ENCODE data around the gene LCP1. TPM values are rescaled to one million over a fixed set of nuclear protein-coding genes. Genes with fewer than 3 reads are reported as not detected.

LCP1 gene
- total RNA-seq, 1 experiment from 2014 or later: 1.5 TPM

- POLR2A ChIA-PET: no interaction called here
- no peaks in the 10 kb centered on the region for H3K9me3 ChIP-seq (ENCODE audit: control insufficient read depth, insufficient read depth, low read depth, low read length)
- in situ Hi-C loops (cut with HindIII; ENCODE audit: low pct_unique_long_range_greater_than_20kb, low sequenced_read_pairs): no loop called here
- TF ChIP-seq, protein P1, sequence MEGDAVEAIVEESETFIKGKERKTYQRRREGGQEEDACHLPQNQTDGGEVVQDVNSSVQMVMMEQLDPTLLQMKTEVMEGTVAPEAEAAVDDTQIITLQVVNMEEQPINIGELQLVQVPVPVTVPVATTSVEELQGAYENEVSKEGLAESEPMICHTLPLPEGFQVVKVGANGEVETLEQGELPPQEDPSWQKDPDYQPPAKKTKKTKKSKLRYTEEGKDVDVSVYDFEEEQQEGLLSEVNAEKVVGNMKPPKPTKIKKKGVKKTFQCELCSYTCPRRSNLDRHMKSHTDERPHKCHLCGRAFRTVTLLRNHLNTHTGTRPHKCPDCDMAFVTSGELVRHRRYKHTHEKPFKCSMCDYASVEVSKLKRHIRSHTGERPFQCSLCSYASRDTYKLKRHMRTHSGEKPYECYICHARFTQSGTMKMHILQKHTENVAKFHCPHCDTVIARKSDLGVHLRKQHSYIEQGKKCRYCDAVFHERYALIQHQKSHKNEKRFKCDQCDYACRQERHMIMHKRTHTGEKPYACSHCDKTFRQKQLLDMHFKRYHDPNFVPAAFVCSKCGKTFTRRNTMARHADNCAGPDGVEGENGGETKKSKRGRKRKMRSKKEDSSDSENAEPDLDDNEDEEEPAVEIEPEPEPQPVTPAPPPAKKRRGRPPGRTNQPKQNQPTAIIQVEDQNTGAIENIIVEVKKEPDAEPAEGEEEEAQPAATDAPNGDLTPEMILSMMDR (IDR thresholded peaks at IDR 0.05): no peak
- TF ChIP-seq TCF7L2 (IDR thresholded peaks at IDR 0.05; ENCODE audit: low read depth, low read length) (no peak), REST (IDR thresholded peaks at IDR 0.05; ENCODE audit: insufficient read depth in 1 of 2, low read depth in 2 of 2, low read length in 1 of 2) (no peak)
- CTCF ChIA-PET: no interaction called here
- no TSS peak for BruUV-seq (replicated peaks)
- intact Hi-C loops (cut with micrococcal nuclease; ENCODE audit: unreplicated experiment): no loop called here
- ATAC-seq (no peak), DNase-seq (ENCODE audit: low read depth, low spot score) (no peak)
- H3K4me3 ChIP-seq (ENCODE audit: low read depth in 2 of 2, low read length in 2 of 2): no peak overlapping the region
- H3K27ac ChIP-seq (ENCODE audit: low read length): no peak overlapping the region
- no peaks in the 10 kb centered on the region for H3K36me3 ChIP-seq (ENCODE audit: control insufficient read depth, insufficient read depth, low read length)
- no peaks in the 10 kb centered on the region for H3K4me1 ChIP-seq (ENCODE audit: control insufficient read depth, insufficient read depth, low read length)
- no peaks in the 10 kb centered on the region for H3K27me3 ChIP-seq (ENCODE audit: control insufficient read depth, insufficient read depth, low read length)
These were observed 12.2 kb downstream of the LCP1 start for GRCh38 chr13:46169758-46170157.

GRCh38 chr13:46168783-46169182 is 13.2 kb downstream of the LCP1 start:
- ChIA-PET POLR2A (no interaction called here), CTCF (no interaction called here)
- intact Hi-C loops (cut with micrococcal nuclease; ENCODE audit: unreplicated experiment) (no loop called here), in situ Hi-C loops (cut with HindIII; ENCODE audit: low pct_unique_long_range_greater_than_20kb, low sequenced_read_pairs) (no loop called here)
- Histone ChIP-seq H3K27me3 (ENCODE audit: control insufficient read depth, insufficient read depth, low read length) (no peaks in the 10 kb centered on the region; the same call in 1 of the 2 replicates), H3K9me3 (ENCODE audit: control insufficient read depth, insufficient read depth, low read depth, low read length) (no peaks in the 10 kb centered on the region), H3K4me1 (ENCODE audit: control insufficient read depth, insufficient read depth, low read length) (no peaks in the 10 kb centered on the region), H3K36me3 (ENCODE audit: control insufficient read depth, insufficient read depth, low read length) (no peaks in the 10 kb centered on the region), H3K4me3 (ENCODE audit: low read depth in 2 of 2, low read length in 2 of 2) (no peak overlapping the region), H3K27ac (ENCODE audit: low read length) (no peak overlapping the region)
- BruUV-seq (replicated peaks): no TSS peak
- ATAC-seq: no peak
- no peak for TF ChIP-seq POLR2AphosphoS5 (IDR thresholded peaks at IDR 0.05; ENCODE audit: low read depth, low read length)
- no peak for TF ChIP-seq SIN3A (IDR thresholded peaks at IDR 0.05; ENCODE audit: borderline replicate concordance, insufficient read depth, low read depth, low read length)
- TF ChIP-seq, protein P1 (IDR thresholded peaks at IDR 0.05): no peak
- TF ChIP-seq TCF7L2 (IDR thresholded peaks at IDR 0.05; ENCODE audit: low read depth, low read length): no peak
- no peak for TF ChIP-seq REST (IDR thresholded peaks at IDR 0.05; ENCODE audit: insufficient read depth in 1 of 2, low read depth in 2 of 2, low read length in 1 of 2)
- no peak for DNase-seq (ENCODE audit: low read depth, low spot score)

Data from Panc1 (cell line).